Activated naive CD4-positive, alpha-beta T cell (primary cell): ENCODE data around the gene C11orf42.
A peak's percentile ranks its signal among the peaks of the same experiment; 100 is the strongest.
"Not testable (repeated sequence)": the region's sequence is repeated elsewhere in the genome, so short reads cannot be mapped to it uniquely, and the experiment has no call there.

Experiments
- DNase-seq, 4 experiments: peaks; one replicate each; lab custom pipeline; 2025; lab: John Stamatoyannopoulos, UW

Gene C11orf42

GRCh38 chr11:6223854-6224253 is 18.5 kb downstream of the C11orf42 start:
- no peak for DNase-seq

GRCh38 chr11:6224421-6224820 is 19.1 kb downstream of the C11orf42 start:
- no peak for DNase-seq

GRCh38 chr11:6225024-6225423 is 19.7 kb downstream of the C11orf42 start:
- DNase-seq = no peak

- DNase-seq = no peak
Observed at GRCh38 chr11:6225896-6226295, 20.5 kb downstream of the C11orf42 start.

- DNase-seq = no peak
Observed at GRCh38 chr11:6228520-6228919, 23.2 kb downstream of the C11orf42 start.

GRCh38 chr11:6229911-6230310 is 24.6 kb downstream of the C11orf42 start:
- DNase-seq = no peak

- no peak for DNase-seq
Observed at GRCh38 chr11:6232899-6233298, 27.5 kb downstream of the C11orf42 start.

- no peak for DNase-seq
Observed at GRCh38 chr11:6233984-6234386, 28.6 kb downstream of the C11orf42 start.

- peak; percentile 94 to 99 (median 96) for DNase-seq
Observed at GRCh38 chr11:6234387-6235107, 29.2 kb downstream of the C11orf42 start, which contains the start of gene FHIP1B. FHIP1B (minus strand) TSS chr11:6234636; CDS start chr11:6224516, 10,120 bp downstream.

GRCh38 chr11:6237266-6237665 is 31.9 kb downstream of the C11orf42 start:
- no peak for DNase-seq

GRCh38 chr11:6237761-6238302 is 32.5 kb downstream of the C11orf42 start:
- DNase-seq = no peak

- DNase-seq = no peak
Observed at GRCh38 chr11:6238902-6239301, 33.5 kb downstream of the C11orf42 start, which contains the start of gene CNGA4. CNGA4 (plus strand) TSS chr11:6239089; CDS start chr11:6239207, 118 bp downstream.

GRCh38 chr11:6240139-6240538 is 34.8 kb downstream of the C11orf42 start:
- DNase-seq = no peak

- no peak for DNase-seq
Observed at GRCh38 chr11:6240781-6241180, 35.4 kb downstream of the C11orf42 start.

- no peak for DNase-seq
Observed at GRCh38 chr11:6241316-6241715, 36.0 kb downstream of the C11orf42 start.

- no peak for DNase-seq
Observed at GRCh38 chr11:6245536-6245935, 40.2 kb downstream of the C11orf42 start.

- no peak for DNase-seq
Observed at GRCh38 chr11:6248248-6248647, 42.9 kb downstream of the C11orf42 start.

GRCh38 chr11:6248897-6249296 is 43.5 kb downstream of the C11orf42 start:
- not testable (repeated sequence) for DNase-seq

GRCh38 chr11:6249770-6250555 is 44.6 kb downstream of the C11orf42 start:
- no peak for DNase-seq

GRCh38 chr11:6251120-6251733 is 45.9 kb downstream of the C11orf42 start:
- peak in 2 of 4 experiments; percentile 16 to 27 for DNase-seq

GRCh38 chr11:6251990-6252473 is 46.7 kb downstream of the C11orf42 start:
- DNase-seq = no peak

- no peak for DNase-seq
Observed at GRCh38 chr11:6253197-6253596, 47.8 kb downstream of the C11orf42 start.
